ENCODE data around the gene BCL2L1. TPM values are rescaled to one million over a fixed set of nuclear protein-coding genes. Genes with fewer than 3 reads are reported as not detected.

BCL2L1 gene
- polyA plus RNA-seq, 4 donors: 52.6 to 160 (median 86.3) TPM

DNA sequence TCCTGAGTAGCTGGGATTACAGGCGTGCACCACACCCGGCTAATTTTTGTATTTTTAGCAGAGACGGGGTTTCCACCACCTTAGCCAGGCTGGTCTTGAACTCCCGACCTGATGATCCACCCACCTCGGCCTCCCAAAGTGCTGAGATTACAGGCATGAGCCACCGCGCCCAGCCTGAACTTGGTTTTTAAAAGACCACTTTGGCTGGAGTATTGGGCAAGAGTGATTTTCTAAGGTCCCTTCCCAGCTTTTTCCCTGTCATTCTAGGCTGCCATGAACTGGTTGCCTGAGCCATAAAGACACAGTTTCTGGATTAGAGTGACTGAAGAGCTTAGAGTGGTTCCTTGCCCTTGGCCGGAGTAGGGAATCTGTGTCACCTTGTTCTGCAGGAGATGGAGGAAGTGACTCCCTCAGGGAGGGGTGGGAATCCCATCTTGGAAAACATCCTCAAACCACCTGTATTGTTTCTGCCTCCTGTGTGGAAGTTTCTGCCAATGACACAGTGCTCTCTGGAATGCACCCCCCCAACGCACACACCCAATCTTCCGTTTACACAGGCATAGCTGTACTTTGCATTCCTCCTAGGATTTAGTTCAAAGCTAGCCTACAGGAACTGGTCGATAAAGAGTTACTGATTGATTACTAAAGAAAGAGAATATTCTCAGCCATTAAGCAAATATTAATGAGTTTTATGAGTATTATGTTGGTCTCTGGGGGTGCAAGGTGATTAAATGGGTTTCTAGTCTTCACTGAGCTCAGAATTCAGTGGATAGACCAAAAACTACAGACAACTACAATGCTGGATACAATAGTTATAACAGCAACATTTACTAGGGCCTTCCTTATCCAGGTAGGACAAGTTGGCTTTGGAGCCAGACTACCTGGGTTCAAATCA lies 18.2 kb downstream of the BCL2L1 start:
- H3K27ac ChIP-seq (ENCODE audit: low read depth in 1 of 3, low read length in 2 of 3): peak overlapping the region; percentile 87 to 89 (median 87)
- peaks cover 29 to 51% (median 32%) of the 10 kb centered on the region in 3 donors for H3K4me1 ChIP-seq (ENCODE audit: control insufficient read depth in 3 of 3, insufficient read depth in 2 of 3, low read depth in 1 of 3, low read length in 2 of 3)
- H3K4me3 ChIP-seq (ENCODE audit: low read depth in 1 of 3, low read length in 3 of 3): no peak overlapping the region

GRCh38 chr20:31701591-31701990 lies 21.1 kb downstream of the BCL2L1 start:
- Histone ChIP-seq H3K27ac (ENCODE audit: low read depth in 1 of 3, low read length in 2 of 3) (no peak overlapping the region), H3K4me3 (ENCODE audit: low read depth in 1 of 3, low read length in 3 of 3) (no peak overlapping the region), H3K4me1 (ENCODE audit: control insufficient read depth in 3 of 3, insufficient read depth in 2 of 3, low read depth in 1 of 3, low read length in 2 of 3) (peaks cover 16 to 57% (median 36%) of the 10 kb centered on the region in 3 donors), H3K36me3 (ENCODE audit: control insufficient read depth in 3 of 3, insufficient read depth in 2 of 3, low read depth in 1 of 3, low read length in 3 of 3) (peaks cover 0 to 39% (median 2%) of the 10 kb centered on the region in 3 donors), H3K27me3 (ENCODE audit: control insufficient read depth in 3 of 3, insufficient read depth in 3 of 3, low read length in 3 of 3) (no peaks in the 10 kb centered on the region), H3K9me3 (ENCODE audit: control insufficient read depth in 2 of 2, insufficient read depth in 1 of 2, low read depth in 1 of 2, low read length in 1 of 2) (no peaks in the 10 kb centered on the region)
- DNase-seq: no peak
- WGBS, 3 donors: 64 to 81% (median 73%) methylated on average over 1 of the region's 1 CpG
- no peak for FAIRE-seq

More for the DNA sequence above, 18.2 kb downstream of the BCL2L1 start:
- no peak for FAIRE-seq
- 18 to 58% (median 37%) methylated on average over 11 of the region's 11 CpGs for WGBS, 3 donors
- Histone ChIP-seq H3K36me3 (ENCODE audit: control insufficient read depth in 3 of 3, insufficient read depth in 2 of 3, low read depth in 1 of 3, low read length in 3 of 3) (peaks cover 0 to 54% (median 8%) of the 10 kb centered on the region in 3 donors), H3K27me3 (ENCODE audit: control insufficient read depth in 3 of 3, insufficient read depth in 3 of 3, low read length in 3 of 3) (no peaks in the 10 kb centered on the region), H3K9me3 (ENCODE audit: control insufficient read depth in 2 of 2, insufficient read depth in 1 of 2, low read depth in 1 of 2, low read length in 1 of 2) (no peaks in the 10 kb centered on the region)
- DNase-seq: peak; percentile 96 to 97

GRCh38 chr20:31700747-31701146 lies 21.9 kb downstream of the BCL2L1 start:
- no peaks in the 10 kb centered on the region for H3K9me3 ChIP-seq (ENCODE audit: control insufficient read depth in 2 of 2, insufficient read depth in 1 of 2, low read depth in 1 of 2, low read length in 1 of 2)
- peaks cover 14 to 55% (median 42%) of the 10 kb centered on the region in 3 donors for H3K4me1 ChIP-seq (ENCODE audit: control insufficient read depth in 3 of 3, insufficient read depth in 2 of 3, low read depth in 1 of 3, low read length in 2 of 3)
- no peak for FAIRE-seq
- H3K4me3 ChIP-seq (ENCODE audit: low read depth in 1 of 3, low read length in 3 of 3): no peak overlapping the region
- WGBS, 3 donors: 79 to 86% (median 82%) methylated on average over 5 of the region's 5 CpGs
- H3K27me3 ChIP-seq (ENCODE audit: control insufficient read depth in 3 of 3, insufficient read depth in 3 of 3, low read length in 3 of 3): no peaks in the 10 kb centered on the region
- peaks cover 0 to 38% (median 2%) of the 10 kb centered on the region in 3 donors for H3K36me3 ChIP-seq (ENCODE audit: control insufficient read depth in 3 of 3, insufficient read depth in 2 of 3, low read depth in 1 of 3, low read length in 3 of 3)
- peak overlapping the region in 2 of 3 donors; percentile 81 to 95 for H3K27ac ChIP-seq (ENCODE audit: low read depth in 1 of 3, low read length in 2 of 3)
- no peak for DNase-seq

DNA sequence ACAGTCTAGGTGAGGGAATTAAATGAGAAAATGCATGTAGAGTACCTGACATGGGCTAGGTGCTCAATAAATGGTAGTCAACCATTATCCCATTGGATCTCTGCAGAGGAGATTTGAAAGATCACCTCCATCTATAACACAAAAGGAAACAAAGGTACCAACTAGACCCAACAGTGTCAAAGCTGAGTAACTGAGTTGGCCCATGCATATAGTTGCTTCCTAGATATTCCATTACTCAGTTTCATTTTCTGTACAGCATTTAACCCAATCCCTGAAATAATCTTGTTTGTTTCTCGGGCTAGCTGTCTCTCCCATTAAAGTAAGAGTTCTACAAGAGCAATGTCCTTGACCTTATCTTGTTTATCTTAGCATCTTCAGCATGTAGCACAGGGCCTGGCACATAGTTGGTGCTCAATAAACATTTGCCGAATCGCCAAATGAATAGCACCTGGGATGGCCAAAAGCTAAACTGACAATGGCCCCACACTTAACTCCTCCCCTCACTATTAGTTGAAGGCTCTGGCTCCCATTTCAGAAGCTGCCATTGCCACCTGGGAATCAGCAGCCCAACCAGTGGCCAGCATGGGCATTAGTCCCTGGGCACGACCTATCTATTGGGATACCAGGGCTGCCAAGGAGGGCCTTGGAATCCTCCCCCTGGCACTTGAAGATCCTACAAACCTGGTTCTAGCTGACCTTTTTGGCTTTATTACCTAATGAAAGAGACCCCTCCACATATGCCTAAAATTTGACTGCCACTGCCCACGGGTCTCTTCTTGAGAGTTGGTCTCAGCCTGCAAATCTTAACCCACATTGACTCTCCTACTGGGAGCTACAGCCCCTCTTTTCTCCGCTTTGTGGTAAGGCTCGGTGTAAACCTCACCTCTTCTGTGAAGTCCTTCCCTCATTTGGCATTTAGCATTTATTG lies 22.6 kb downstream of the BCL2L1 start:
- Histone ChIP-seq H3K27me3 (ENCODE audit: control insufficient read depth in 3 of 3, insufficient read depth in 3 of 3, low read length in 3 of 3) (no peaks in the 10 kb centered on the region), H3K9me3 (ENCODE audit: control insufficient read depth in 2 of 2, insufficient read depth in 1 of 2, low read depth in 1 of 2, low read length in 1 of 2) (no peaks in the 10 kb centered on the region), H3K4me1 (ENCODE audit: control insufficient read depth in 3 of 3, insufficient read depth in 2 of 3, low read depth in 1 of 3, low read length in 2 of 3) (peaks cover 16 to 55% (median 40%) of the 10 kb centered on the region in 3 donors), H3K36me3 (ENCODE audit: control insufficient read depth in 3 of 3, insufficient read depth in 2 of 3, low read depth in 1 of 3, low read length in 3 of 3) (peaks cover 0 to 38% (median 2%) of the 10 kb centered on the region in 3 donors), H3K4me3 (ENCODE audit: low read depth in 1 of 3, low read length in 3 of 3) (no peak overlapping the region), H3K27ac (ENCODE audit: low read depth in 1 of 3, low read length in 2 of 3) (peak overlapping the region; percentile 81 to 95 (median 93))
- FAIRE-seq (no peak), DNase-seq (no peak)
- 91 to 94% (median 92%) methylated on average over 7 of the region's 7 CpGs for WGBS, 3 donors

- 37 to 41% (median 38%) methylated on average over 6 of the region's 6 CpGs for WGBS, 3 donors
- no peaks in the 10 kb centered on the region for H3K27me3 ChIP-seq (ENCODE audit: control insufficient read depth in 3 of 3, insufficient read depth in 3 of 3, low read length in 3 of 3)
- peaks cover 19 to 52% (median 44%) of the 10 kb centered on the region in 3 donors for H3K4me1 ChIP-seq (ENCODE audit: control insufficient read depth in 3 of 3, insufficient read depth in 2 of 3, low read depth in 1 of 3, low read length in 2 of 3)
- H3K27ac ChIP-seq (ENCODE audit: low read depth in 1 of 3, low read length in 2 of 3): peak overlapping the region; percentile 81 to 95 (median 93)
- DNase-seq (peak; percentile 87 to 92), FAIRE-seq (no peak)
- H3K36me3 ChIP-seq (ENCODE audit: control insufficient read depth in 3 of 3, insufficient read depth in 2 of 3, low read depth in 1 of 3, low read length in 3 of 3): peaks cover 0 to 41% (median 2%) of the 10 kb centered on the region in 3 donors
- H3K9me3 ChIP-seq (ENCODE audit: control insufficient read depth in 2 of 2, insufficient read depth in 1 of 2, low read depth in 1 of 2, low read length in 1 of 2): no peaks in the 10 kb centered on the region
- H3K4me3 ChIP-seq (ENCODE audit: low read depth in 1 of 3, low read length in 3 of 3): no peak overlapping the region
These were observed 23.6 kb downstream of the BCL2L1 start for GRCh38 chr20:31698803-31699718.

DNA sequence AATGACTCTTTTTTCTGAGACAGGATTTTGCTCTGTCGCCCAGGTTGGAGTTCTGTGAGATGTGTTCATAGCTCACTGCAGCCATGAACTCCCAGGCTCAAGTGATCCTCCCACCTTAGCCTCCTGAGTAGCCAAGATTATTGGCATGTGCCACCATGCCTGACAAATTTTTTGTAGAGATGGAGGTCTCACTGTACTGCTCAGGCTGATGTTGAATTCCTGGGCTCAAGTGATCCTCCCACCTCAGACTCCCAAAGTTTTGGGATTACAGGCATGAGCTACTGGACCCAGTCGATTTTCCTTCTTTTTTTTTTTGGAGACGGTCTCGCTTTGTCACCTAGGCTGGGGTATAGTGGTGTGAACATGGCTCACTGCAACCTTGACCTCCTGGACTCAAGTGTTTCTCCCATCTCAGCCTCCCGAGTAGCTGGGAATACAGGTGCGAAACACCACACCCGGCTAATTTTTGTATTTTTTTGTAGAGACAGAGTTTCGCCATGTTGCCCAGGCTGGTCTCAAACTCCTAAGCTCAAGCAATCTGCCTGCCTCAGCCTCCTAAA lies 24.3 kb downstream of the BCL2L1 start:
- peaks cover 0 to 48% (median 2%) of the 10 kb centered on the region in 3 donors for H3K36me3 ChIP-seq (ENCODE audit: control insufficient read depth in 3 of 3, insufficient read depth in 2 of 3, low read depth in 1 of 3, low read length in 3 of 3)
- no peaks in the 10 kb centered on the region for H3K9me3 ChIP-seq (ENCODE audit: control insufficient read depth in 2 of 2, insufficient read depth in 1 of 2, low read depth in 1 of 2, low read length in 1 of 2)
- WGBS, 3 donors: 79 to 89% (median 81%) methylated on average over 8 of the region's 8 CpGs
- H3K27me3 ChIP-seq (ENCODE audit: control insufficient read depth in 3 of 3, insufficient read depth in 3 of 3, low read length in 3 of 3): no peaks in the 10 kb centered on the region
- DNase-seq (no peak), FAIRE-seq (no peak)
- peak overlapping the region; percentile 81 to 95 (median 93) for H3K27ac ChIP-seq (ENCODE audit: low read depth in 1 of 3, low read length in 2 of 3)
- H3K4me1 ChIP-seq (ENCODE audit: control insufficient read depth in 3 of 3, insufficient read depth in 2 of 3, low read depth in 1 of 3, low read length in 2 of 3): peaks cover 19 to 52% (median 44%) of the 10 kb centered on the region in 3 donors
- H3K4me3 ChIP-seq (ENCODE audit: low read depth in 1 of 3, low read length in 3 of 3): no peak overlapping the region

Data from small intestine (tissue), 7 donors.